HEK293 (cell line): ENCODE results near the gene ZNF319.

ENCODE experiments used
- SALL2 ChIP-seq: fragments of 450-650 bp; formaldehyde crosslinking; IDR thresholded peaks from 2 replicates; pipeline ENCODE4 v1.5.0; 2017; ENCODE audit warnings: missing biosample characterization, mild to moderate bottlenecking, missing genetic modification characterization, borderline replicate concordance
- YY1 ChIP-seq: fragments of 450-650 bp; formaldehyde crosslinking; IDR thresholded peaks from 2 replicates; pipeline ENCODE4 v1.5.1; 2018; ENCODE audit warnings: missing biosample characterization, missing genetic modification characterization
- ZFP3 ChIP-seq: fragments of 450-650 bp; formaldehyde crosslinking; IDR thresholded peaks from 2 replicates; pipeline ENCODE4 v1.5.1; 2016; ENCODE audit warnings: low read depth, missing biosample characterization, missing genetic modification characterization
- ZNF140 ChIP-seq: fragments of 450-650 bp; formaldehyde crosslinking; IDR thresholded peaks from 2 replicates; pipeline ENCODE4 v1.5.1; 2016; ENCODE audit warnings: missing biosample characterization, missing genetic modification characterization
- ZNF239 ChIP-seq: fragments of 450-650 bp; formaldehyde crosslinking; IDR thresholded peaks from 2 replicates; pipeline ENCODE4 v1.5.1; 2016; ENCODE audit warnings: missing biosample characterization, missing genetic modification characterization
- ZNF274 ChIP-seq, 2 experiments: fragments of 200-500 bp in 1 of 2; fragments of 450-650 bp in 1 of 2; sonication (Bioruptor generic) in 1 of 2; formaldehyde crosslinking in 1 of 2; IDR thresholded peaks; 2 replicates each; pipeline versions ENCODE4 v1.5.1 to v1.6.1; 2014 to 2016; ENCODE audit warnings: borderline replicate concordance in 1 of 2, inconsistent platforms in 1 of 2, low read length in 1 of 2, missing biosample characterization in 1 of 2, missing genetic modification characterization in 1 of 2
- ZNF391 ChIP-seq: fragments of 450-650 bp; formaldehyde crosslinking; IDR thresholded peaks from 2 replicates; pipeline ENCODE4 v1.5.1; 2016; ENCODE audit warnings: low read depth, missing biosample characterization, missing genetic modification characterization, borderline replicate concordance
- ZNF530 ChIP-seq: fragments of 450-650 bp; formaldehyde crosslinking; IDR thresholded peaks from 2 replicates; pipeline ENCODE4 v1.5.1; 2016; ENCODE audit warnings: low read depth, missing biosample characterization, missing genetic modification characterization
- ZNF544 ChIP-seq: fragments of 450-650 bp; formaldehyde crosslinking; IDR thresholded peaks from 2 replicates; pipeline ENCODE4 v1.5.0; 2017; ENCODE audit warnings: missing biosample characterization, missing genetic modification characterization
- ZNF837 ChIP-seq: fragments of 450-650 bp; formaldehyde crosslinking; IDR thresholded peaks from 2 replicates; pipeline ENCODE4 v1.5.1; 2016; ENCODE audit warnings: missing biosample characterization, missing genetic modification characterization
- TF ChIP-seq, protein P1 (sequence below): fragments of 450-650 bp; formaldehyde crosslinking; IDR thresholded peaks from 2 replicates; pipeline ENCODE4 v1.5.1; 2016; ENCODE audit warnings: missing biosample characterization, missing genetic modification characterization
- TF ChIP-seq, protein P2 (sequence below): fragments of 450-650 bp; formaldehyde crosslinking; IDR thresholded peaks from 2 replicates; pipeline ENCODE4 v1.5.1; 2016; ENCODE audit warnings: missing biosample characterization, missing genetic modification characterization

DNA sequence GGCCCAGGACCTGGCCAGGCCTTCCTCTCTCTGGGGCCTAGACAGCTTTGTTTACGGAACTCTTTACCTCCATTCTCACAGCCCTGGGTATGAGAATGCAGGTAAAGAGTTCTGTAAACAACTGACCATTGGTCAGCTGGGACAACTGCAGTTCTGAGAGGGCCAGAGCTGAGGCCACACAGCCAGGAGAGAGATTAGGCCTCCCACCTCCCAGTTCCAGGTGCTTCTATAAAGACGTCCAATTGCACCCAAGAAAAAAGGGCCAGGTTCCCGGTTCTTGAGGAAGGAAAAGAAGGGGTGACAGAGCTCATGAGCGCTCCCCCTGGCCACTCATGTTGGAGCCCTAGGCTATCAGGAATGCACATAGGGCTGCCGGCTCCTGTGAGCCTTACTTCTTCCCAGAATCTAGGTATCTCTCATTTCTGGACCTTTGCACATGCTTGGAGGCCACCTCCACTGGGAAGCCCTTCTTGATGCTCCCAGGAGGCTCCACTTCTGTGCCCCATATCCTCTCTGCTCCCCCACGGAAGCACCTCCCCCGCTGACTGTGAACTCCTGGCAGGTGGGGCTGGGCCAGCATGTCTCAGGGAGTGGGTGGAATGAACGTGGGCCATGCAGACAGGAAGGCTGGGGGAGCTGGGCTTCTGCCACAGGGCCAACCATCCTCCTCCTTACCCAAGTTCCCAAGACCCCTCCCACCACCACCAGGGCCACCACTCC, 42.6 kb downstream of the ZNF319 start:
- TF ChIP-seq ZFP3: no peak
- TF ChIP-seq, protein P1, sequence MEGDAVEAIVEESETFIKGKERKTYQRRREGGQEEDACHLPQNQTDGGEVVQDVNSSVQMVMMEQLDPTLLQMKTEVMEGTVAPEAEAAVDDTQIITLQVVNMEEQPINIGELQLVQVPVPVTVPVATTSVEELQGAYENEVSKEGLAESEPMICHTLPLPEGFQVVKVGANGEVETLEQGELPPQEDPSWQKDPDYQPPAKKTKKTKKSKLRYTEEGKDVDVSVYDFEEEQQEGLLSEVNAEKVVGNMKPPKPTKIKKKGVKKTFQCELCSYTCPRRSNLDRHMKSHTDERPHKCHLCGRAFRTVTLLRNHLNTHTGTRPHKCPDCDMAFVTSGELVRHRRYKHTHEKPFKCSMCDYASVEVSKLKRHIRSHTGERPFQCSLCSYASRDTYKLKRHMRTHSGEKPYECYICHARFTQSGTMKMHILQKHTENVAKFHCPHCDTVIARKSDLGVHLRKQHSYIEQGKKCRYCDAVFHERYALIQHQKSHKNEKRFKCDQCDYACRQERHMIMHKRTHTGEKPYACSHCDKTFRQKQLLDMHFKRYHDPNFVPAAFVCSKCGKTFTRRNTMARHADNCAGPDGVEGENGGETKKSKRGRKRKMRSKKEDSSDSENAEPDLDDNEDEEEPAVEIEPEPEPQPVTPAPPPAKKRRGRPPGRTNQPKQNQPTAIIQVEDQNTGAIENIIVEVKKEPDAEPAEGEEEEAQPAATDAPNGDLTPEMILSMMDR: no peak
- no peak for TF ChIP-seq ZNF530
- TF ChIP-seq, protein P2, sequence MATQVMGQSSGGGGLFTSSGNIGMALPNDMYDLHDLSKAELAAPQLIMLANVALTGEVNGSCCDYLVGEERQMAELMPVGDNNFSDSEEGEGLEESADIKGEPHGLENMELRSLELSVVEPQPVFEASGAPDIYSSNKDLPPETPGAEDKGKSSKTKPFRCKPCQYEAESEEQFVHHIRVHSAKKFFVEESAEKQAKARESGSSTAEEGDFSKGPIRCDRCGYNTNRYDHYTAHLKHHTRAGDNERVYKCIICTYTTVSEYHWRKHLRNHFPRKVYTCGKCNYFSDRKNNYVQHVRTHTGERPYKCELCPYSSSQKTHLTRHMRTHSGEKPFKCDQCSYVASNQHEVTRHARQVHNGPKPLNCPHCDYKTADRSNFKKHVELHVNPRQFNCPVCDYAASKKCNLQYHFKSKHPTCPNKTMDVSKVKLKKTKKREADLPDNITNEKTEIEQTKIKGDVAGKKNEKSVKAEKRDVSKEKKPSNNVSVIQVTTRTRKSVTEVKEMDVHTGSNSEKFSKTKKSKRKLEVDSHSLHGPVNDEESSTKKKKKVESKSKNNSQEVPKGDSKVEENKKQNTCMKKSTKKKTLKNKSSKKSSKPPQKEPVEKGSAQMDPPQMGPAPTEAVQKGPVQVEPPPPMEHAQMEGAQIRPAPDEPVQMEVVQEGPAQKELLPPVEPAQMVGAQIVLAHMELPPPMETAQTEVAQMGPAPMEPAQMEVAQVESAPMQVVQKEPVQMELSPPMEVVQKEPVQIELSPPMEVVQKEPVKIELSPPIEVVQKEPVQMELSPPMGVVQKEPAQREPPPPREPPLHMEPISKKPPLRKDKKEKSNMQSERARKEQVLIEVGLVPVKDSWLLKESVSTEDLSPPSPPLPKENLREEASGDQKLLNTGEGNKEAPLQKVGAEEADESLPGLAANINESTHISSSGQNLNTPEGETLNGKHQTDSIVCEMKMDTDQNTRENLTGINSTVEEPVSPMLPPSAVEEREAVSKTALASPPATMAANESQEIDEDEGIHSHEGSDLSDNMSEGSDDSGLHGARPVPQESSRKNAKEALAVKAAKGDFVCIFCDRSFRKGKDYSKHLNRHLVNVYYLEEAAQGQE (tag by site-specific recombination): no peak
- no peak for TF ChIP-seq ZNF274 (IDR thresholded peaks at IDR 0.05; ENCODE audit: low read length)
- TF ChIP-seq ZNF274 (tag by site-specific recombination; IDR thresholded peaks at IDR 0.05; ENCODE audit: borderline replicate concordance): no peak
- TF ChIP-seq ZNF544 (tag by site-specific recombination): no peak
- TF ChIP-seq ZNF837: no peak
- TF ChIP-seq ZNF239 (tag by site-specific recombination): no peak
- TF ChIP-seq ZNF391 (tag by site-specific recombination): no peak
- TF ChIP-seq SALL2 (tag by site-specific recombination): no peak
- TF ChIP-seq YY1 (tag by site-specific recombination): no peak
- TF ChIP-seq ZNF140: no peak
